Keratinocyte (primary cell): ENCODE measurements around the gene MTHFD2L. TPM values are rescaled to one million over a fixed set of nuclear protein-coding genes. Genes with fewer than 3 reads are reported as not detected.

Experiments used
- DNase-seq: peaks from one replicate; pipeline ENCODE4 v3.0.0-alpha.2; 2011; ENCODE audit warnings: low read depth, missing footprints, low spot score
- FAIRE-seq: peaks from 2 replicates; lab custom pipeline; 2011; peaks lifted over from hg19 to GRCh38; lab: Jason Lieb, UNC
- H2AFZ ChIP-seq: 2 replicates; pipeline ENCODE4 v1.6.0; 2012; ENCODE audit warnings: low read length, control low read depth, inconsistent platforms; ENCODE audit not compliant: control insufficient read depth
- H3K27ac ChIP-seq: 2 replicates; pipeline ENCODE4 v1.5.1; 2011; ENCODE audit warnings: low read length; ENCODE audit not compliant: control insufficient read depth, insufficient read depth
- H3K27me3 ChIP-seq: 3 replicates; pipeline ENCODE4 v1.6.0; 2011; ENCODE audit warnings: low read length; ENCODE audit not compliant: control insufficient read depth, insufficient read depth; ENCODE audit errors: extremely low read depth
- H3K36me3 ChIP-seq, 2 experiments: 2 replicates in 1 of 2; 3 replicates in 1 of 2; pipeline ENCODE4 v1.5.1; 2011; ENCODE audit warnings: low read length in 2 of 2, mild to moderate bottlenecking in 1 of 2; ENCODE audit not compliant: control insufficient read depth in 2 of 2, insufficient read depth in 2 of 2; ENCODE audit errors: extremely low read depth in 1 of 2
- H3K4me1 ChIP-seq: 3 replicates; pipeline ENCODE4 v1.5.1; 2011; ENCODE audit warnings: low read length; ENCODE audit not compliant: control insufficient read depth, insufficient read depth; ENCODE audit errors: extremely low read depth
- H3K4me2 ChIP-seq: 3 replicates; pipeline ENCODE4 v1.6.0; 2011; ENCODE audit warnings: low read depth, low read length; ENCODE audit not compliant: control insufficient read depth, insufficient read depth; ENCODE audit errors: extremely low read depth
- H3K4me3 ChIP-seq, 3 experiments: fragments of 200-600 bp in 1 of 3; sonication (generic) in 1 of 3; 2 replicates in 2 of 3; 3 replicates in 1 of 3; pipeline ENCODE4 v1.5.1; 2011 to 2016; ENCODE audit warnings: low read length in 3 of 3, mild to moderate bottlenecking in 3 of 3, control low read depth in 2 of 3, inconsistent platforms in 1 of 3, low read depth in 1 of 3, mixed read lengths in 1 of 3, mixed run types in 1 of 3, moderate library complexity in 1 of 3; ENCODE audit not compliant: control insufficient read depth in 2 of 3, insufficient read depth in 2 of 3; ENCODE audit errors: extremely low read depth in 1 of 3
- H3K79me2 ChIP-seq: 2 replicates; pipeline ENCODE4 v1.6.0; 2012; ENCODE audit warnings: low read length; ENCODE audit not compliant: control insufficient read depth, insufficient read depth
- H3K9ac ChIP-seq: 3 replicates; pipeline ENCODE4 v1.6.0; 2011; ENCODE audit warnings: low read length; ENCODE audit not compliant: control insufficient read depth, insufficient read depth; ENCODE audit errors: extremely low read depth
- H3K9me1 ChIP-seq: 3 replicates; pipeline ENCODE4 v1.6.0; 2011; ENCODE audit warnings: low read length; ENCODE audit not compliant: control insufficient read depth, insufficient read depth; ENCODE audit errors: extremely low read depth
- H3K9me3 ChIP-seq: 2 replicates; pipeline ENCODE4 v1.5.1; 2012; ENCODE audit warnings: low read depth, low read length; ENCODE audit not compliant: control insufficient read depth
- H4K20me1 ChIP-seq: 3 replicates; pipeline ENCODE4 v1.6.0; 2011; ENCODE audit warnings: low read length; ENCODE audit not compliant: control insufficient read depth, insufficient read depth; ENCODE audit errors: extremely low read depth
- EZH2 ChIP-seq: IDR thresholded peaks from one replicate; pipeline ENCODE4 v1.6.1; 2012; ENCODE audit warnings: inconsistent platforms, mild to moderate bottlenecking, low read length, moderate library complexity
- dilution Hi-C: fragments of 300-500 bp; cut with MboI; formaldehyde crosslinking; loops from one replicate; pipeline ENCODE4 v1.7.0; 2020; ENCODE audit warnings: low sequenced_read_pairs; ENCODE audit not compliant: extremely low pct_ligation_motif_present
- polyA plus RNA-seq, 5 experiments: library from polyadenylated mRNA; depleted of rRNA in 3 of 5; stranded (reverse) in 3 of 5; stranded (forward) in 1 of 5; unstranded in 1 of 5; fragments of >200 nt; gene quantifications; 1 replicate in 1 of 5; 2 replicates in 3 of 5; 3 replicates in 1 of 5; pipeline versions ENCODE4 v1.2.1 to v1.2.3, GENCODE V29; 2011 to 2012; ENCODE audit warnings: missing spikeins in 2 of 5, low read depth in 1 of 5, low replicate concordance in 1 of 5
- TF ChIP-seq, protein P1 (sequence below), 3 experiments: IDR thresholded peaks in 1 of 3; conservative IDR thresholded peaks in 1 of 3; optimal IDR thresholded peaks in 1 of 3; 2 replicates in 2 of 3; 3 replicates in 1 of 3; pipeline versions ENCODE3 to v1.5.1; 2011; ENCODE audit warnings: low read length in 3 of 3, mild to moderate bottlenecking in 3 of 3, moderate library complexity in 2 of 3, control low read depth in 1 of 3, inconsistent platforms in 1 of 3; ENCODE audit not compliant: insufficient read depth in 2 of 3; ENCODE audit errors: extremely low read depth in 1 of 3

The MTHFD2L gene
- polyA plus RNA-seq, 1 donor (not counting 4 experiments of a cell fraction or from before 2014, with no cell fraction given) = 30.4 TPM

DNA sequence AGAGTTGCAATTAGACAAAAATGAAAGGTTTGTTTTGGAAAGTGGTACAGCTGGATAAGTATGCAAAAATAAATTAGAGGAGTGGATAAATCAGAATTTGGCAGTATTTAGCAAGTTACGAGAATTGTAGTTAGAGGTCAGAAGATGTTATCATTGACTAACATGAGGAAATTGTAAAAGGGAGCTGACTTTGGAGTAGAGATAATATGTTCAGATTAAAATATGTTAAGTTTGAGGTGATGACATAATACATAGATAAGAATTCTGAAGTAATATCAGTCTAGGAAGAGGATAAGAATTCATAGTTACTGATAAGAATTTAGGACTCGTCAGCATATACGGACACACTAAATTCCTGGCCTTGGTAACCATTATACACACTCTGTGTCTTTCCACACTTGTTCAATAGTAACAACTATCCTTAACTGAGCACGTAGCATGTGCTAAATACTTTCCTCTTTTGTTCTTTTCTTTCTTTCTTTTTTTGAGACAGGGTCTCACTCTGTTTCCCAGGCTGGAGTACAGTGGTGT is 146.2 kb downstream of the MTHFD2L start:
- Histone ChIP-seq H3K79me2 (peaks cover 2% of the 10 kb centered on the region), H3K9me1 (no peaks in the 10 kb centered on the region), H2AFZ (no peak overlapping the region), H3K36me3 (no peaks in the 10 kb centered on the region), H3K4me2 (no peak overlapping the region), H3K27ac (no peak overlapping the region), H3K9me3 (no peaks in the 10 kb centered on the region), H3K4me1 (peaks cover 25% of the 10 kb centered on the region), H3K4me3 (no peak overlapping the region), H3K9ac (no peak overlapping the region), H4K20me1 (no peaks in the 10 kb centered on the region), H3K27me3 (no peaks in the 10 kb centered on the region)
- dilution Hi-C loops = no loop called here
- no peak for TF ChIP-seq EZH2
- TF ChIP-seq, protein P1, sequence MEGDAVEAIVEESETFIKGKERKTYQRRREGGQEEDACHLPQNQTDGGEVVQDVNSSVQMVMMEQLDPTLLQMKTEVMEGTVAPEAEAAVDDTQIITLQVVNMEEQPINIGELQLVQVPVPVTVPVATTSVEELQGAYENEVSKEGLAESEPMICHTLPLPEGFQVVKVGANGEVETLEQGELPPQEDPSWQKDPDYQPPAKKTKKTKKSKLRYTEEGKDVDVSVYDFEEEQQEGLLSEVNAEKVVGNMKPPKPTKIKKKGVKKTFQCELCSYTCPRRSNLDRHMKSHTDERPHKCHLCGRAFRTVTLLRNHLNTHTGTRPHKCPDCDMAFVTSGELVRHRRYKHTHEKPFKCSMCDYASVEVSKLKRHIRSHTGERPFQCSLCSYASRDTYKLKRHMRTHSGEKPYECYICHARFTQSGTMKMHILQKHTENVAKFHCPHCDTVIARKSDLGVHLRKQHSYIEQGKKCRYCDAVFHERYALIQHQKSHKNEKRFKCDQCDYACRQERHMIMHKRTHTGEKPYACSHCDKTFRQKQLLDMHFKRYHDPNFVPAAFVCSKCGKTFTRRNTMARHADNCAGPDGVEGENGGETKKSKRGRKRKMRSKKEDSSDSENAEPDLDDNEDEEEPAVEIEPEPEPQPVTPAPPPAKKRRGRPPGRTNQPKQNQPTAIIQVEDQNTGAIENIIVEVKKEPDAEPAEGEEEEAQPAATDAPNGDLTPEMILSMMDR (optimal IDR thresholded peaks at IDR 0.05 in 1 of 3, IDR thresholded peaks at IDR 0.05 in 1 of 3, conservative IDR thresholded peaks at IDR 0.05 in 1 of 3; ENCODE audit: extremely low read depth in 1 of 3, insufficient read depth in 2 of 3, low read length in 3 of 3) = no peak
- no peak for DNase-seq
- FAIRE-seq = no peak

DNA sequence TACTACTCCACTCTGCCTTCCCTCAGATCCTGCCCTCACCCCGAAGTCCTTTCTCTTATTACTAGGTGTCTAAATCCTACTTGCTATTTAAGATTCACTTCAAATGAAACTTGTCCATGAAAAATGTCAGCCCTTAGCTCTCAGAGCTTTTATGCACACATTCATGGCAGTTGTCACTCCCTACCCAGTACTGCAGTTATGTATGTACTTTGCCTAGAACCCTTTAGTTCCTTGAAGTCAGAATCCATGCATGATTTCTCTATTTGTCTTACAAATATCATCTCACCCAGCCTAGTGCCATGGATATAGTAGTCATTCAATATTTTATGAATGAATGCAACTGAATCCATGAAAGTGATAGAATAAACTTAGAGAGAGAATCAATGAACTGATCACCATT is 147.1 kb downstream of the MTHFD2L start:
- H3K9ac ChIP-seq = no peak overlapping the region
- no peak overlapping the region for H3K27ac ChIP-seq
- DNase-seq = no peak
- peak; percentile 67 for FAIRE-seq
- H3K4me3 ChIP-seq = no peak overlapping the region
- no peaks in the 10 kb centered on the region for H3K27me3 ChIP-seq
- peaks cover 29% of the 10 kb centered on the region for H3K4me1 ChIP-seq
- no peaks in the 10 kb centered on the region for H4K20me1 ChIP-seq
- no peaks in the 10 kb centered on the region for H3K9me1 ChIP-seq
- no peak overlapping the region for H3K4me2 ChIP-seq
- no peak overlapping the region for H2AFZ ChIP-seq
- peaks cover 9% of the 10 kb centered on the region for H3K79me2 ChIP-seq
- dilution Hi-C loops = no loop called here
- TF ChIP-seq, protein P1 (optimal IDR thresholded peaks at IDR 0.05 in 1 of 3, IDR thresholded peaks at IDR 0.05 in 1 of 3, conservative IDR thresholded peaks at IDR 0.05 in 1 of 3; ENCODE audit: extremely low read depth in 1 of 3, insufficient read depth in 2 of 3, low read length in 3 of 3) = no peak
- TF ChIP-seq EZH2 = no peak
- H3K9me3 ChIP-seq = no peaks in the 10 kb centered on the region
- H3K36me3 ChIP-seq = peaks cover 0 to 4% of the 10 kb centered on the region in 2 experiments
